H1 (cell line): ENCODE data around the gene AFAP1L2.

Experiments
- CHD7 ChIP-seq: fragments of 300-600 bp; sonication (generic); IDR thresholded peaks from 2 replicates; pipeline ENCODE4 v1.7.1; 2012; ENCODE audit warnings: low read length, moderate library complexity, mild to moderate bottlenecking, inconsistent platforms; ENCODE audit not compliant: insufficient replicate concordance
- CTCF ChIP-seq, 3 experiments: IDR thresholded peaks; 1 replicate in 2 of 3; 2 replicates in 1 of 3; pipeline versions ENCODE4 v1.5.1 to v1.6.1; 2011; ENCODE audit warnings: low read length in 3 of 3, mild to moderate bottlenecking in 3 of 3, inconsistent platforms in 2 of 3, low read depth in 1 of 3, moderate library complexity in 1 of 3; ENCODE audit not compliant: insufficient read depth in 1 of 3; ENCODE audit errors: control extremely low read depth in 1 of 3
- FOSL1 ChIP-seq: IDR thresholded peaks from 2 replicates; pipeline ENCODE4 v1.6.1; 2011; ENCODE audit warnings: mild to moderate bottlenecking, low read depth, low read length, moderate library complexity; ENCODE audit not compliant: insufficient read depth
- KDM1A ChIP-seq: fragments of 200-600, 300-600 bp; sonication (generic); IDR thresholded peaks from 2 replicates; pipeline ENCODE4 v1.7.1; 2016; ENCODE audit warnings: mild to moderate bottlenecking, low read length, borderline replicate concordance
- POLR2A ChIP-seq, 2 experiments: IDR thresholded peaks; 1 replicate in 1 of 2; 2 replicates in 1 of 2; pipeline ENCODE4 v1.6.1; 2011; ENCODE audit warnings: low read depth in 2 of 2, low read length in 2 of 2, mild to moderate bottlenecking in 2 of 2; ENCODE audit errors: control extremely low read depth in 1 of 2
- POLR2AphosphoS5 ChIP-seq: IDR thresholded peaks from 2 replicates; pipeline ENCODE4 v1.6.1; 2011; ENCODE audit warnings: low read depth, low read length
- SP4 ChIP-seq: IDR thresholded peaks from 2 replicates; pipeline ENCODE4 v1.6.1; 2012; ENCODE audit warnings: low read length, inconsistent platforms

- TF ChIP-seq POLR2A (IDR thresholded peaks at IDR 0.05; ENCODE audit: control extremely low read depth in 1 of 2, low read depth in 2 of 2, low read length in 2 of 2) (no peak), CHD7 (no peak), KDM1A (no peak), CTCF (IDR thresholded peaks at IDR 0.05; ENCODE audit: control extremely low read depth in 1 of 3, insufficient read depth in 1 of 3, low read depth in 1 of 3, low read length in 3 of 3) (no peak), SP4 (no peak), FOSL1 (no peak), POLR2AphosphoS5 (no peak)
Observed at GRCh38 chr10:114359953-114360345, 44.4 kb downstream of the AFAP1L2 start.
